ENCODE data around the gene MAP2K3. TPM values are rescaled to one million over a fixed set of nuclear protein-coding genes. Genes with fewer than 3 reads are reported as not detected.

MAP2K3 gene
- total RNA-seq, 1 donor from 2014 or later: 19.4 TPM

GRCh38 chr17:21271454-21272183 is 12.9 kb upstream of the MAP2K3 start:
- no peaks in the 10 kb centered on the region for H3K9me3 Mint-ChIP-seq
- no peak for DNase-seq (ENCODE audit: low read depth, low spot score)
- no peaks in the 10 kb centered on the region for H3K36me3 Mint-ChIP-seq (ENCODE audit: low read depth)
- H3K27me3 Mint-ChIP-seq (ENCODE audit: low read depth): peaks cover 17% of the 10 kb centered on the region
- TF ChIP-seq, protein P1, sequence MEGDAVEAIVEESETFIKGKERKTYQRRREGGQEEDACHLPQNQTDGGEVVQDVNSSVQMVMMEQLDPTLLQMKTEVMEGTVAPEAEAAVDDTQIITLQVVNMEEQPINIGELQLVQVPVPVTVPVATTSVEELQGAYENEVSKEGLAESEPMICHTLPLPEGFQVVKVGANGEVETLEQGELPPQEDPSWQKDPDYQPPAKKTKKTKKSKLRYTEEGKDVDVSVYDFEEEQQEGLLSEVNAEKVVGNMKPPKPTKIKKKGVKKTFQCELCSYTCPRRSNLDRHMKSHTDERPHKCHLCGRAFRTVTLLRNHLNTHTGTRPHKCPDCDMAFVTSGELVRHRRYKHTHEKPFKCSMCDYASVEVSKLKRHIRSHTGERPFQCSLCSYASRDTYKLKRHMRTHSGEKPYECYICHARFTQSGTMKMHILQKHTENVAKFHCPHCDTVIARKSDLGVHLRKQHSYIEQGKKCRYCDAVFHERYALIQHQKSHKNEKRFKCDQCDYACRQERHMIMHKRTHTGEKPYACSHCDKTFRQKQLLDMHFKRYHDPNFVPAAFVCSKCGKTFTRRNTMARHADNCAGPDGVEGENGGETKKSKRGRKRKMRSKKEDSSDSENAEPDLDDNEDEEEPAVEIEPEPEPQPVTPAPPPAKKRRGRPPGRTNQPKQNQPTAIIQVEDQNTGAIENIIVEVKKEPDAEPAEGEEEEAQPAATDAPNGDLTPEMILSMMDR (conservative IDR thresholded peaks at IDR 0.05): no peak
- no peak overlapping the region for H3K4me3 Mint-ChIP-seq
- H3K4me1 Mint-ChIP-seq: peaks cover 9% of the 10 kb centered on the region
- no peak overlapping the region for H3K27ac Mint-ChIP-seq (ENCODE audit: unreplicated experiment)

GRCh38 chr17:21272250-21272649 is 12.3 kb upstream of the MAP2K3 start:
- H3K4me3 Mint-ChIP-seq: no peak overlapping the region
- TF ChIP-seq, protein P1 (conservative IDR thresholded peaks at IDR 0.05): no peak
- no peak overlapping the region for H3K27ac Mint-ChIP-seq (ENCODE audit: unreplicated experiment)
- no peaks in the 10 kb centered on the region for H3K36me3 Mint-ChIP-seq (ENCODE audit: low read depth)
- no peaks in the 10 kb centered on the region for H3K9me3 Mint-ChIP-seq
- DNase-seq (ENCODE audit: low read depth, low spot score): no peak
- peaks cover 9% of the 10 kb centered on the region for H3K4me1 Mint-ChIP-seq
- H3K27me3 Mint-ChIP-seq (ENCODE audit: low read depth): peaks cover 24% of the 10 kb centered on the region

DNA sequence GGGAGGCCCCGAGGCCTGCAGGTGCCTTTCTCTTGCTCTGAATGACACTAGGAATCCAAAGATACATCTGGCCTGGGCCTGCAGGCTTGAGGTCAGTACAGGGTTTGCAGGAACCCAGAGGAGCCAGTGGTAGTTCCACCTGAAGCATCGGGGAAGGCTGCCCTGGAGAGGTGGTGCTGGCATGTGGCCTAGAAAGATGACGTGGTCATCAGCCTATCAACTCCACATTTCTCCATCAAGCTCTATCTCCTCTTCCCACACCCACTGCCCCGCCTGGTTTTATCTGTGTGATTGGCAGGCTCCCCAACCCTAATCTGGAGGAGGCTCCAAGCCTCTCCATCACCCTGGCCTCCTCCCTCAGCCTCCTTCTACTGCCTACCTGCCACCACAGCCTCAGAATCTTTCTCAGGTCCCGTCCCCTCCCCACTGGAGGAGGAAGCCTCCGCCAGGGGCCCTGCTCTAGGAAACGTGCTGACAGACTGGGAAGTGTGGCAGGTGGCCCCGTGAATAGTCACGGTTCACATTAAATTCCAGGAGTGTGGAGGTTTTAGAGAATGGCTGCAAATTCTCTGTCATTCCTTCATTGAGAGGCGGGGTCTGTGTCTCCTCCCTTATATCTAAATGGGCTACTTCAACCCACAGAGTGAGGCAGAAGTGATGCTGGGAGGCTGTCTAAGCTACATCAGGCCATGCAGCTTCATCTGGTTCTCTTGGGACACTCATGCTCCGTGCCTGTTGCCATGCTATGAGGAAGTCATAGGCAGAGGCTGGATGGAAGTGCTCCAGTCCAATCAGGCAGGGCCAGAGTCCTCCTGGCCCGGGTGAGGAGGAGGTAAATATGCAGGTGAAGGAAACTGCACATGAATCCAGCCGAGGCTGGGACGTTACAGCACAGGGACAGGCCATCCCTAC is 11.4 kb upstream of the MAP2K3 start:
- H3K9me3 Mint-ChIP-seq: no peaks in the 10 kb centered on the region

GRCh38 chr17:21275047-21275578 is 9.4 kb upstream of the MAP2K3 start:
- Mint-ChIP-seq H3K4me3 (peak overlapping the region; percentile 74), H3K36me3 (ENCODE audit: low read depth) (no peaks in the 10 kb centered on the region), H3K9me3 (no peaks in the 10 kb centered on the region), H3K4me1 (peaks cover 9% of the 10 kb centered on the region), H3K27me3 (ENCODE audit: low read depth) (peaks cover 38% of the 10 kb centered on the region), H3K27ac (ENCODE audit: unreplicated experiment) (peak overlapping the region; percentile 57)
- TF ChIP-seq, protein P1 (conservative IDR thresholded peaks at IDR 0.05): no peak
- DNase-seq (ENCODE audit: low read depth, low spot score): no peak

More for the DNA sequence above, 11.4 kb upstream of the MAP2K3 start:
- peaks cover 28% of the 10 kb centered on the region for H3K27me3 Mint-ChIP-seq (ENCODE audit: low read depth)
- no peak overlapping the region for H3K27ac Mint-ChIP-seq (ENCODE audit: unreplicated experiment)
- H3K36me3 Mint-ChIP-seq (ENCODE audit: low read depth): no peaks in the 10 kb centered on the region
- TF ChIP-seq, protein P1 (conservative IDR thresholded peaks at IDR 0.05): no peak
- peaks cover 9% of the 10 kb centered on the region for H3K4me1 Mint-ChIP-seq
- H3K4me3 Mint-ChIP-seq: peak overlapping the region; percentile 9
- no peak for DNase-seq (ENCODE audit: low read depth, low spot score)

GRCh38 chr17:21275579-21276263 is 8.8 kb upstream of the MAP2K3 start:
- H3K27ac Mint-ChIP-seq (ENCODE audit: unreplicated experiment): no peak overlapping the region
- H3K36me3 Mint-ChIP-seq (ENCODE audit: low read depth): no peaks in the 10 kb centered on the region
- peaks cover 9% of the 10 kb centered on the region for H3K4me1 Mint-ChIP-seq
- peak overlapping the region; percentile 74 for H3K4me3 Mint-ChIP-seq
- DNase-seq (ENCODE audit: low read depth, low spot score): peak; percentile 93
- no peaks in the 10 kb centered on the region for H3K9me3 Mint-ChIP-seq
- TF ChIP-seq, protein P1 (conservative IDR thresholded peaks at IDR 0.05): no peak
- peaks cover 39% of the 10 kb centered on the region for H3K27me3 Mint-ChIP-seq (ENCODE audit: low read depth)
